K562 (cell line): Measurements from ENCODE around the gene TMEM87A. TPM values are rescaled to one million over a fixed set of nuclear protein-coding genes. Genes with fewer than 3 reads are reported as not detected.
A peak's percentile ranks its signal among the peaks of the same experiment; 100 is the strongest.

Experiments used
- BHLHE40 ChIP-seq: IDR thresholded peaks from 2 replicates; pipeline ENCODE4 v1.6.1; 2011; ENCODE audit warnings: low read length, improper control_type of control experiment
- BRF1 ChIP-seq: IDR thresholded peaks from 3 replicates; pipeline ENCODE4 v1.6.1; 2011; ENCODE audit warnings: borderline replicate concordance, mild to moderate bottlenecking; ENCODE audit not compliant: insufficient read length; ENCODE audit errors: extremely low read depth
- CTCFL ChIP-seq: IDR thresholded peaks from 2 replicates; pipeline ENCODE4 v1.6.1; 2011; ENCODE audit warnings: borderline replicate concordance, low read depth, mild to moderate bottlenecking, moderate library complexity, low read length; ENCODE audit not compliant: insufficient read depth, poor library complexity, severe bottlenecking
- FUS ChIP-seq: fragments of 200-400 bp; formaldehyde crosslinking; optimal IDR thresholded peaks from 2 replicates; pipeline ENCODE3; 2017; ENCODE audit warnings: low read depth, low read length
- HMGXB4 ChIP-seq: sonication (generic); formaldehyde crosslinking; IDR thresholded peaks from 2 replicates; pipeline ENCODE4 v1.8.1; 2023; ENCODE audit warnings: mild to moderate bottlenecking, missing genetic modification reagents
- LCOR ChIP-seq: sonication (generic); formaldehyde crosslinking; IDR thresholded peaks from 2 replicates; pipeline ENCODE4 v1.8.0; 2022; ENCODE audit warnings: mild to moderate bottlenecking, missing genetic modification reagents
- MITF ChIP-seq: IDR thresholded peaks from 2 replicates; pipeline ENCODE4 v1.6.1; 2014; ENCODE audit warnings: antibody characterized with exemption
- MTA1 ChIP-seq: fragments of 450-650 bp; IDR thresholded peaks from 2 replicates; pipeline ENCODE4 v1.6.1; 2017; ENCODE audit warnings: borderline replicate concordance
- MXD1 ChIP-seq: fragments of 250-450 bp; sonication (Bioruptor Pico); IDR thresholded peaks from 2 replicates; pipeline ENCODE4 v1.8.0; 2021; ENCODE audit warnings: borderline replicate concordance, mild to moderate bottlenecking, moderate library complexity; ENCODE audit not compliant: poor library complexity, severe bottlenecking
- NCOA1 ChIP-seq: fragments of 450-650 bp; IDR thresholded peaks from 2 replicates; pipeline ENCODE4 v1.6.1; 2016; ENCODE audit warnings: low read depth
- NCOA2 ChIP-seq, 2 experiments: fragments of 450-650 bp; IDR thresholded peaks; 2 replicates each; pipeline ENCODE4 v1.6.1; 2018; ENCODE audit warnings: mild to moderate bottlenecking in 2 of 2, moderate library complexity in 1 of 2; ENCODE audit not compliant: partially characterized antibody in 2 of 2
- PCBP2 ChIP-seq: fragments of 200-400 bp; formaldehyde crosslinking; IDR thresholded peaks from 2 replicates; pipeline ENCODE4 v1.6.1; 2018; ENCODE audit warnings: low read length, low read depth, mild to moderate bottlenecking, moderate library complexity; ENCODE audit not compliant: poor library complexity, severe bottlenecking
- PPARD ChIP-seq: fragments of 250-450 bp; sonication (Bioruptor Pico); IDR thresholded peaks from 2 replicates; pipeline ENCODE4 v1.8.0; 2022; ENCODE audit warnings: inconsistent platforms, mild to moderate bottlenecking, moderate library complexity
- SMARCA4 ChIP-seq: fragments of 450-650 bp; IDR thresholded peaks from 2 replicates; pipeline ENCODE4 v1.6.1; 2016
- U2AF2 ChIP-seq: fragments of 200-400 bp; formaldehyde crosslinking; optimal IDR thresholded peaks from 2 replicates; pipeline ENCODE3; 2017; ENCODE audit warnings: low read depth, mild to moderate bottlenecking, low read length
- ZNF24 ChIP-seq: fragments of 450-650 bp; IDR thresholded peaks from 2 replicates; pipeline ENCODE4 v1.6.1; 2016
- ZNF277 ChIP-seq: fragments of 250-450 bp; sonication (Bioruptor Pico); IDR thresholded peaks from 2 replicates; pipeline ENCODE4 v1.8.0; 2022; ENCODE audit warnings: inconsistent platforms, mild to moderate bottlenecking, moderate library complexity, borderline replicate concordance
- ZNF354B ChIP-seq: fragments of 250-450 bp; sonication (Bioruptor Pico); IDR thresholded peaks from 2 replicates; pipeline ENCODE4 v1.4.0; 2020
- ZNF431 ChIP-seq: sonication (generic); formaldehyde crosslinking; IDR thresholded peaks from 2 replicates; pipeline ENCODE4 v1.8.0; 2022; ENCODE audit warnings: mild to moderate bottlenecking, missing genetic modification reagents
- ZSCAN29 ChIP-seq: fragments of 450-650 bp; IDR thresholded peaks from 2 replicates; pipeline ENCODE4 v1.6.1; 2017
- polyA plus RNA-seq, 8 experiments: library from polyadenylated mRNA; depleted of rRNA in 4 of 8; stranded (reverse) in 5 of 8; unstranded in 3 of 8; fragments of >200 nt; fragmentation: Nextera tagmentation in 2 of 8; fragmentation: Illumina TruSeq in 1 of 8; extraction: Ambion mirVana in 2 of 8; extraction: Trizol in 1 of 8; gene quantifications; 2 replicates each; pipeline versions ENCODE4 v1.2.1 to v1.2.3, GENCODE V29; 2011 to 2014; ENCODE audit warnings: inconsistent platforms in 1 of 8, missing spikeins in 1 of 8
- total RNA-seq, 7 experiments: library from RNA; depleted of rRNA in 6 of 7; stranded (reverse); fragments of >200 nt in 6 of 7; fragmentation: Illumina TruSeq in 2 of 7; extraction: Trizol in 2 of 7; gene quantifications; 2 replicates each; pipeline versions ENCODE4 v1.2.1 to v1.2.3, GENCODE V29; 2011 to 2021; ENCODE audit warnings: low replicate concordance in 1 of 7

The TMEM87A gene
- total and polyA plus RNA-seq, 9 of the 15 experiments (the other 6 are each of a cell fraction or from before 2014, with no cell fraction given), result 16.6 to 43.3 (median 29.6) TPM

- TF ChIP-seq HMGXB4 (CRISPR knock-in tag) (0 out of 2 replicates have a peak, but pooled peaks have one; percentile 31), BRF1 (no peak), MXD1 (CRISPR knock-in tag) (peak; percentile 66), CTCFL (no peak), MITF (no peak), U2AF2 (no peak), PCBP2 (no peak), ZNF24 (peak; percentile 41; the same call in 1 of the 2 replicates), FUS (no peak), SMARCA4 (no peak; the same call in 1 of the 2 replicates), ZNF354B (no peak), ZNF277 (CRISPR knock-in tag) (no peak), NCOA1 (peak; percentile 56; the same call in 1 of the 2 replicates), ZSCAN29 (peak; percentile 71; the same call in 1 of the 2 replicates), NCOA2 (IDR thresholded peaks at IDR 0.05; ENCODE audit: partially characterized antibody in 2 of 2) (peak in 1 of 2 experiments; percentile 47), ZNF431 (no peak), BHLHE40 (no peak; the same call in 1 of the 2 replicates), PPARD (CRISPR knock-in tag) (no peak), MTA1 (0 out of 2 replicates have a peak, but pooled peaks have one; percentile 12), LCOR (peak; percentile 80; the same call in 1 of the 2 replicates)
These were observed at the start of gene TMEM87A, which contains the start of gene GANC (continued) for GRCh38 chr15:42272939-42273899.
